HG02938 (cell line): ENCODE results near the gene AMZ1.

Experiments used
- ATAC-seq: cut with Tn5 transposase; IDR thresholded peaks from one replicate; pipeline ENCODE4 v1.9.1; 2021; ENCODE audit warnings: mild to moderate bottlenecking, moderate library complexity; ENCODE audit not compliant: unreplicated experiment

AMZ1 gene

GRCh38 chr7:2764621-2765020 is 76.6 kb downstream of the AMZ1 start:
- no peak for ATAC-seq
